SK-N-SH treated with all-trans-retinoic acid at 6 μM for 48 hours (cell line): ENCODE results near the gene CACNA1B.

ENCODE experiments used
- ATAC-seq: fragments of 200-7000 bp; cut with Tn5 transposase; 3 replicates; pipeline ENCODE4 v1.9.1; 2020; ENCODE audit warnings: mild to moderate bottlenecking, moderate library complexity
- ARNTL ChIP-seq: fragments of 450-650 bp; formaldehyde crosslinking; IDR thresholded peaks from 2 replicates; pipeline ENCODE4 v1.5.0; 2020; ENCODE audit warnings: low read depth, mild to moderate bottlenecking, moderate library complexity, borderline replicate concordance
- BACH2 ChIP-seq: fragments of 250-450 bp; sonication (Bioruptor Pico); IDR thresholded peaks from 2 replicates; pipeline ENCODE4 v1.9.0; 2021; ENCODE audit warnings: mild to moderate bottlenecking, borderline replicate concordance
- CREB5 ChIP-seq: fragments of 250-450 bp; sonication (Bioruptor Pico); IDR thresholded peaks from 2 replicates; pipeline ENCODE4 v1.5.1; 2020; ENCODE audit warnings: low read depth, mild to moderate bottlenecking, moderate library complexity
- CSDC2 ChIP-seq: fragments of 250-450 bp; sonication (Bioruptor Pico); IDR thresholded peaks from 2 replicates; pipeline ENCODE4 v1.5.0; 2020; ENCODE audit warnings: mild to moderate bottlenecking, moderate library complexity
- CSRNP3 ChIP-seq: fragments of 250-450 bp; sonication (Bioruptor Pico); IDR thresholded peaks from 2 replicates; pipeline ENCODE4 v1.5.1; 2021; ENCODE audit warnings: mild to moderate bottlenecking, moderate library complexity
- ESRRG ChIP-seq: fragments of 250-450 bp; sonication (Bioruptor Pico); IDR thresholded peaks from 2 replicates; pipeline ENCODE4 v1.6.1; 2021; ENCODE audit warnings: mild to moderate bottlenecking
- GLIS3 ChIP-seq: fragments of 250-450 bp; sonication (Bioruptor Pico); IDR thresholded peaks from 2 replicates; pipeline ENCODE4 v1.5.0; 2020; ENCODE audit warnings: mild to moderate bottlenecking, moderate library complexity
- ISL1 ChIP-seq: fragments of 250-450 bp; sonication (Bioruptor Pico); IDR thresholded peaks from 2 replicates; pipeline ENCODE4 v2.1.2; 2022; ENCODE audit warnings: mild to moderate bottlenecking, moderate library complexity
- OSR1 ChIP-seq: fragments of 250-450 bp; sonication (Bioruptor Pico); IDR thresholded peaks from 2 replicates; pipeline ENCODE4 v1.8.0; 2022; ENCODE audit warnings: moderate library complexity, mild to moderate bottlenecking, inconsistent platforms
- PATZ1 ChIP-seq: fragments of 250-450 bp; sonication (Bioruptor Pico); IDR thresholded peaks from 2 replicates; pipeline ENCODE4 v1.8.0; 2020; ENCODE audit warnings: mild to moderate bottlenecking, moderate library complexity, borderline replicate concordance
- POU6F1 ChIP-seq: fragments of 250-450 bp; sonication (Bioruptor Pico); IDR thresholded peaks from 2 replicates; pipeline ENCODE4 v1.8.0; 2021; ENCODE audit warnings: low read depth, mild to moderate bottlenecking, moderate library complexity, borderline replicate concordance
- RARB ChIP-seq: fragments of 250-450 bp; sonication (Bioruptor Pico); IDR thresholded peaks from 2 replicates; pipeline ENCODE4 v1.8.0; 2021; ENCODE audit warnings: mild to moderate bottlenecking, moderate library complexity
- SNAI2 ChIP-seq: fragments of 250-450 bp; sonication (Bioruptor Pico); IDR thresholded peaks from 2 replicates; pipeline ENCODE4 v1.5.0; 2020; ENCODE audit warnings: mild to moderate bottlenecking, moderate library complexity
- TCF4 ChIP-seq: fragments of 250-450 bp; sonication (Bioruptor Pico); IDR thresholded peaks from 2 replicates; pipeline ENCODE4 v1.8.0; 2021; ENCODE audit warnings: mild to moderate bottlenecking, moderate library complexity, borderline replicate concordance
- TOX ChIP-seq: fragments of 250-450 bp; sonication (Bioruptor Pico); IDR thresholded peaks from 2 replicates; pipeline ENCODE4 v1.8.0; 2021; ENCODE audit warnings: mild to moderate bottlenecking, moderate library complexity, borderline replicate concordance
- TSHZ2 ChIP-seq: fragments of 250-450 bp; sonication (Bioruptor Pico); IDR thresholded peaks from 2 replicates; pipeline ENCODE4 v1.5.0; 2020; ENCODE audit warnings: mild to moderate bottlenecking, moderate library complexity
- ZC3H10 ChIP-seq: fragments of 250-450 bp; sonication (Bioruptor Pico); IDR thresholded peaks from 2 replicates; pipeline ENCODE4 v1.5.1; 2021; ENCODE audit warnings: mild to moderate bottlenecking, moderate library complexity
- ZFP30 ChIP-seq: fragments of 450-650 bp; formaldehyde crosslinking; IDR thresholded peaks from 2 replicates; pipeline ENCODE4 v1.5.0; 2022; ENCODE audit warnings: mild to moderate bottlenecking, moderate library complexity
- ZNF565 ChIP-seq: fragments of 450-650 bp; formaldehyde crosslinking; conservative IDR thresholded peaks from 2 replicates; pipeline ENCODE4 v1.5.0; 2020; ENCODE audit warnings: low read depth, mild to moderate bottlenecking, moderate library complexity
- ZNF70 ChIP-seq: fragments of 450-650 bp; formaldehyde crosslinking; IDR thresholded peaks from 2 replicates; pipeline ENCODE4 v1.5.0; 2020; ENCODE audit warnings: mild to moderate bottlenecking, moderate library complexity
- ZNF8 ChIP-seq: fragments of 450-650 bp; formaldehyde crosslinking; IDR thresholded peaks from 2 replicates; pipeline ENCODE4 v1.5.0; 2020; ENCODE audit warnings: mild to moderate bottlenecking, moderate library complexity

Gene CACNA1B

GRCh38 chr9:138097501-138097991 is 220.0 kb downstream of the CACNA1B start:
- no peak for TF ChIP-seq ZNF8 (CRISPR knock-in tag)
- no peak for TF ChIP-seq TOX (CRISPR knock-in tag)
- no peak for TF ChIP-seq ISL1 (CRISPR knock-in tag)
- no peak for TF ChIP-seq CSDC2 (CRISPR knock-in tag)
- no peak for TF ChIP-seq CREB5 (CRISPR knock-in tag)
- no peak for TF ChIP-seq ZNF565 (CRISPR knock-in tag)
- TF ChIP-seq CSRNP3 (CRISPR knock-in tag): no peak
- TF ChIP-seq SNAI2: no peak
- TF ChIP-seq RARB: no peak
- TF ChIP-seq ZFP30 (CRISPR knock-in tag): no peak
- TF ChIP-seq POU6F1: no peak
- no peak for TF ChIP-seq TCF4 (CRISPR knock-in tag)
- TF ChIP-seq ESRRG (CRISPR knock-in tag): no peak
- no peak for ATAC-seq

- TF ChIP-seq ESRRG (CRISPR knock-in tag) (no peak), ZFP30 (CRISPR knock-in tag) (no peak), RARB (no peak), BACH2 (CRISPR knock-in tag) (no peak), GLIS3 (CRISPR knock-in tag) (no peak), POU6F1 (no peak), TOX (CRISPR knock-in tag) (no peak), ARNTL (CRISPR knock-in tag) (no peak), ZNF565 (CRISPR knock-in tag) (no peak), ZC3H10 (CRISPR knock-in tag) (no peak), PATZ1 (CRISPR knock-in tag) (no peak), TSHZ2 (CRISPR knock-in tag) (no peak), ZNF70 (CRISPR knock-in tag) (no peak), CSRNP3 (CRISPR knock-in tag) (no peak), OSR1 (CRISPR knock-in tag) (no peak), SNAI2 (no peak), ZNF8 (CRISPR knock-in tag) (no peak)
- ATAC-seq: no peak
Measured at GRCh38 chr9:138098116-138098907, 220.7 kb downstream of the CACNA1B start.
